Ishikawa (cell line): ENCODE results near the gene RBM6.

Source experiments
- CEBPB ChIP-seq: IDR thresholded peaks from 2 replicates; pipeline ENCODE4 v1.6.1; 2012
- CREB1 ChIP-seq: IDR thresholded peaks from 2 replicates; pipeline ENCODE4 v1.6.1; 2012; ENCODE audit warnings: low read depth
- EGR1 ChIP-seq: IDR thresholded peaks from 2 replicates; pipeline ENCODE4 v1.6.1; 2012
- EP300 ChIP-seq: IDR thresholded peaks from 2 replicates; pipeline ENCODE4 v1.6.1; 2012; ENCODE audit warnings: borderline replicate concordance
- FOXM1 ChIP-seq: IDR thresholded peaks from 2 replicates; pipeline ENCODE4 v1.6.1; 2012; ENCODE audit warnings: low read depth, borderline replicate concordance
- NFIC ChIP-seq: IDR thresholded peaks from 2 replicates; pipeline ENCODE4 v1.6.1; 2012
- RAD21 ChIP-seq: IDR thresholded peaks from 2 replicates; pipeline ENCODE4 v1.6.1; 2012; ENCODE audit warnings: low read depth
- TAF1 ChIP-seq: IDR thresholded peaks from 2 replicates; pipeline ENCODE4 v1.6.1; 2012; ENCODE audit warnings: low read depth, mild to moderate bottlenecking
- TCF12 ChIP-seq: IDR thresholded peaks from 2 replicates; pipeline ENCODE4 v1.6.1; 2012; ENCODE audit warnings: low read depth
- TEAD4 ChIP-seq: IDR thresholded peaks from 2 replicates; pipeline ENCODE4 v1.6.1; 2012
- YY1 ChIP-seq: IDR thresholded peaks from 2 replicates; pipeline ENCODE4 v1.6.1; 2012; ENCODE audit warnings: low read depth
- ZBTB7A ChIP-seq: IDR thresholded peaks from 2 replicates; pipeline ENCODE4 v1.6.1; 2012; ENCODE audit warnings: low read depth
- TF ChIP-seq, protein P1 (sequence below): IDR thresholded peaks from 2 replicates; pipeline ENCODE4 v1.6.1; 2012; ENCODE audit warnings: low read depth, mild to moderate bottlenecking
- TF ChIP-seq, protein P2 (sequence below): IDR thresholded peaks from 2 replicates; pipeline ENCODE4 v1.6.1; 2012
- TF ChIP-seq, protein P3 (sequence below): IDR thresholded peaks from 2 replicates; pipeline ENCODE4 v1.6.1; 2012

Gene RBM6

DNA sequence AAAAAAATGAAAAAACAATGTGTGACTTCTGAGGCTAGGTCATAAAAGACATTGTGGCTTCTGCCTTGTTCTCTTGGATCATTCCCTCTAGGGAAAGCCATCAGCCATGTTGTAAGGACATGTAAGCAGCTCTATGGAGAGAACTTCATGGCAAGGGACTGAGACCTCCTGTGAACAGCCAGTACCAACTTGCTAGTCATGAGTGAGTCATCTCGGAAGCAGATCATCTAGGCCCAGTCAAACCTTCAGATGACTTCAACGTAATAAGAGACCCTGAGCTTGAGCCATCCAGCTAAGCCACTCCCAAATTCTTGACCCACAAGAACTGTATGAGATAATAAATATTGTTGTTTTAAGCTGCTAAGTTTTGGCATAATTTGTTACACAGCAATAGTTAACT, 15.3 kb upstream of the RBM6 start:
- TF ChIP-seq TCF12 (no peak), TAF1 (no peak), EP300 (no peak), NFIC (no peak), FOXM1 (no peak), YY1 (no peak), EGR1 (no peak), CREB1 (no peak), RAD21 (no peak)
- TF ChIP-seq, protein P1, sequence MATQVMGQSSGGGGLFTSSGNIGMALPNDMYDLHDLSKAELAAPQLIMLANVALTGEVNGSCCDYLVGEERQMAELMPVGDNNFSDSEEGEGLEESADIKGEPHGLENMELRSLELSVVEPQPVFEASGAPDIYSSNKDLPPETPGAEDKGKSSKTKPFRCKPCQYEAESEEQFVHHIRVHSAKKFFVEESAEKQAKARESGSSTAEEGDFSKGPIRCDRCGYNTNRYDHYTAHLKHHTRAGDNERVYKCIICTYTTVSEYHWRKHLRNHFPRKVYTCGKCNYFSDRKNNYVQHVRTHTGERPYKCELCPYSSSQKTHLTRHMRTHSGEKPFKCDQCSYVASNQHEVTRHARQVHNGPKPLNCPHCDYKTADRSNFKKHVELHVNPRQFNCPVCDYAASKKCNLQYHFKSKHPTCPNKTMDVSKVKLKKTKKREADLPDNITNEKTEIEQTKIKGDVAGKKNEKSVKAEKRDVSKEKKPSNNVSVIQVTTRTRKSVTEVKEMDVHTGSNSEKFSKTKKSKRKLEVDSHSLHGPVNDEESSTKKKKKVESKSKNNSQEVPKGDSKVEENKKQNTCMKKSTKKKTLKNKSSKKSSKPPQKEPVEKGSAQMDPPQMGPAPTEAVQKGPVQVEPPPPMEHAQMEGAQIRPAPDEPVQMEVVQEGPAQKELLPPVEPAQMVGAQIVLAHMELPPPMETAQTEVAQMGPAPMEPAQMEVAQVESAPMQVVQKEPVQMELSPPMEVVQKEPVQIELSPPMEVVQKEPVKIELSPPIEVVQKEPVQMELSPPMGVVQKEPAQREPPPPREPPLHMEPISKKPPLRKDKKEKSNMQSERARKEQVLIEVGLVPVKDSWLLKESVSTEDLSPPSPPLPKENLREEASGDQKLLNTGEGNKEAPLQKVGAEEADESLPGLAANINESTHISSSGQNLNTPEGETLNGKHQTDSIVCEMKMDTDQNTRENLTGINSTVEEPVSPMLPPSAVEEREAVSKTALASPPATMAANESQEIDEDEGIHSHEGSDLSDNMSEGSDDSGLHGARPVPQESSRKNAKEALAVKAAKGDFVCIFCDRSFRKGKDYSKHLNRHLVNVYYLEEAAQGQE = no peak
- TF ChIP-seq, protein P2, sequence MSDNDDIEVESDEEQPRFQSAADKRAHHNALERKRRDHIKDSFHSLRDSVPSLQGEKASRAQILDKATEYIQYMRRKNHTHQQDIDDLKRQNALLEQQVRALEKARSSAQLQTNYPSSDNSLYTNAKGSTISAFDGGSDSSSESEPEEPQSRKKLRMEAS = no peak
- TF ChIP-seq, protein P3, sequence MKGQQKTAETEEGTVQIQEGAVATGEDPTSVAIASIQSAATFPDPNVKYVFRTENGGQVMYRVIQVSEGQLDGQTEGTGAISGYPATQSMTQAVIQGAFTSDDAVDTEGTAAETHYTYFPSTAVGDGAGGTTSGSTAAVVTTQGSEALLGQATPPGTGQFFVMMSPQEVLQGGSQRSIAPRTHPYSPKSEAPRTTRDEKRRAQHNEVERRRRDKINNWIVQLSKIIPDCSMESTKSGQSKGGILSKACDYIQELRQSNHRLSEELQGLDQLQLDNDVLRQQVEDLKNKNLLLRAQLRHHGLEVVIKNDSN = no peak

DNA sequence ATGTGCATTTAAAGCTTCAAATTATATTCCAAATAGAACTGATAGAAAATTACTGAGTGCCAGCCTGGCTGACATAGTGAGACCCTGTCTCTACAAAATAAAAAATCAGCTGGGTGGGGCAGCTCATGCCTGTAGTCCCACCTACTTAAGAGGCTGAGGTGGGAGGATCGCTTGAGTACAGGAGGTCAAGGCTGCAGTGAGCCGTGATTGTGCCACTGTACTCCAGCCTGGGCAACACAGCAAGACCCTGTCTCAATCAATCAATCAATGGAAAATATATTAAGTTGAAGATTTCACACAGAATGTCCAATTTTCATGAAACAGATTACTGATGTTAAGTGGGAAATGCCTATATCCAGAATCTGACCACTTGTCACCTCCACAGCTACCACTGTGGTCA, 14.5 kb upstream of the RBM6 start:
- TF ChIP-seq FOXM1 = no peak
- no peak for TF ChIP-seq YY1
- no peak for TF ChIP-seq CREB1
- TF ChIP-seq, protein P2 = no peak
- TF ChIP-seq ZBTB7A = no peak
- TF ChIP-seq TAF1 = no peak
- TF ChIP-seq EP300 = no peak
- no peak for TF ChIP-seq TCF12
- TF ChIP-seq CEBPB = no peak
- TF ChIP-seq NFIC = no peak
- no peak for TF ChIP-seq EGR1
- TF ChIP-seq, protein P1 = no peak
- no peak for TF ChIP-seq RAD21
- TF ChIP-seq, protein P3 = no peak
- TF ChIP-seq TEAD4 = no peak

DNA sequence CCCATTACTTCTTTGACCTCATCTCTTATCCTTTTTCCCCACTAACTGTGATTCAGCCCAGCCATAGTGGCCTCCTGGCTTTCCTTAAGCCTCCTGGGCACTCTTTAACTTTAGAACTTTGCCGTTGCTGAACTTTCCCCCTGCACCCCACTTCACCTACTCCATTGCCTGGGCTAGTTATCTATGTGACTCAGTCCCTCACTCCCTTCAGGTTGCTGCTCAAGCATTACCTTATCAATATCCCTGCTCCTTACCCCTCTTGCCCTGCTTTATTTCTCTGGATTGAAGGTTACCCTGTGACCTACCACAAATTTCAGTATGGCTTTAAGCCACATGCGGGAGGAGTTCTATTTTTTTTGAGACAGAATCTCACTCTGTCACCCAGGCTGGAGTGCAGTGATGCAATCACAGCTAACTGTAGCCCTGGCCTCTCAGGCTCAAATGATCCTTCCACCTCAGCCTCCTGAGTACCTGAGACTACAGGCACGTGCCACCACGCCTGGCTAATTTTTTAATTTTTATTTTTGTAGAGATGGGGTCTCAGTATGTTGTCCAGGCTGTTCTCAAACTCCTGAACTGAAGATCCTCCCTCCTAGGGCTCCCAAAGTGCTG, 13.7 kb upstream of the RBM6 start:
- TF ChIP-seq TEAD4 = no peak
- no peak for TF ChIP-seq EP300
- TF ChIP-seq CREB1 = no peak
- TF ChIP-seq, protein P1 = no peak
- no peak for TF ChIP-seq EGR1
- TF ChIP-seq NFIC = no peak
- no peak for TF ChIP-seq TCF12
- TF ChIP-seq TAF1 = no peak
- TF ChIP-seq, protein P2 = no peak
- no peak for TF ChIP-seq YY1
- TF ChIP-seq, protein P3 = no peak
- no peak for TF ChIP-seq FOXM1

DNA sequence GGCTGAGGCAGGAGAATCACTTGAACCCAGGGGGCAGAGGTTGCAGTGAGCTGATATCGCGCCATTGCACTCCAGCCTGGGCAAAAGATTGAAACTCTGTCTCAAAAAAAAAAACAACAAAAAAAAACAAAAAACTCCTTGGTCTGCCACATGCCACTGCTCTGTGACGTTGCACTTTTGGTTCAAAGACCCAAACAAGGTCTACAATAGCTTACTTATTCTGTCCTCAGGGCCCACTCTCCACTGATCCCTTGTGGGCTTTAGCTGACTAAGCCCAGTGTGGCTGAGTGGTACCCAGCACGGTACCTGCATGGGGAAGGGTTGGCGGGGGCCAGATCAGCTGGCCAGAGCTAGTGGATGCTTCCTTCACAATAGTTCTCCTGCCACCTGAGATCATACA, 12.2 kb upstream of the RBM6 start:
- TF ChIP-seq FOXM1 = no peak
- no peak for TF ChIP-seq ZBTB7A
- no peak for TF ChIP-seq RAD21
- no peak for TF ChIP-seq TCF12
- TF ChIP-seq EGR1 = no peak
- TF ChIP-seq, protein P3 = no peak
- TF ChIP-seq YY1 = no peak
- TF ChIP-seq EP300 = no peak
- no peak for TF ChIP-seq NFIC
- TF ChIP-seq CEBPB = no peak
- TF ChIP-seq, protein P1 = no peak
